ENCODE data around the gene ACTL10.

Gene ACTL10

DNA sequence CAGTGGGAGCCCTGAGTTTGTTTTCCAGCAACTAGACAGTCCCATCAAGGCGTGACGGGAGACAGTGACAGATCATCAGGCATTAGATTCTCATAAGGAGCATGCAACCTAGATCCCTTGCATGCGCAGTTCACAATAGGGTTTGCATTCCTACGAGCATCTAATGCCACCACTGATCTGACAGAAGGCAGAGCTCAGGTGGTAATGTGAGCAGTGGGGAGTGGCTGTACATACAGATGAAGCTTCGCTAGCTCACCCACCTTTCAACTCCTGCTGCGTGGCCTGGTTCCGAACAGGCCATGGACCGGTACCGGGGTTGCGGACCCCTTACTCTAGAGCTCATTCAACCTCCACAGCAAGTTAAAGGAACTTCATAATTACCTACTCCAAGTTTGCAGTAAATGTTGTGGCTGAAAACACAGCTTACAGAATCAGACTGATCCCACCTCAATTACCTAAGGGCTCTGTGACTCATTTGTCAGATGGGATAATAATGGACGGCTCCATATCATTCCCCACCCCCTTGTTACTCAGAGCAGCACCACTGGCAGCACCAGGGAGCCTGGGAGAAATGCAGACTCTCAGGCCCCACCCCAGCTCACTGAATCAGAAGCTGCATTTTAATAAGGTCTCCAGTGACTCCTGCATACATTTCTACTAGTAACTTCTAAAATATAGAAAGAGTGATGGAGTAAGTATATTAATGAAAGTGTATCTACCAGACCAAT lies 37.6 kb downstream of the ACTL10 start:
- H3K27ac ChIP-seq, result no peak overlapping the region
- TF ChIP-seq, protein P1, sequence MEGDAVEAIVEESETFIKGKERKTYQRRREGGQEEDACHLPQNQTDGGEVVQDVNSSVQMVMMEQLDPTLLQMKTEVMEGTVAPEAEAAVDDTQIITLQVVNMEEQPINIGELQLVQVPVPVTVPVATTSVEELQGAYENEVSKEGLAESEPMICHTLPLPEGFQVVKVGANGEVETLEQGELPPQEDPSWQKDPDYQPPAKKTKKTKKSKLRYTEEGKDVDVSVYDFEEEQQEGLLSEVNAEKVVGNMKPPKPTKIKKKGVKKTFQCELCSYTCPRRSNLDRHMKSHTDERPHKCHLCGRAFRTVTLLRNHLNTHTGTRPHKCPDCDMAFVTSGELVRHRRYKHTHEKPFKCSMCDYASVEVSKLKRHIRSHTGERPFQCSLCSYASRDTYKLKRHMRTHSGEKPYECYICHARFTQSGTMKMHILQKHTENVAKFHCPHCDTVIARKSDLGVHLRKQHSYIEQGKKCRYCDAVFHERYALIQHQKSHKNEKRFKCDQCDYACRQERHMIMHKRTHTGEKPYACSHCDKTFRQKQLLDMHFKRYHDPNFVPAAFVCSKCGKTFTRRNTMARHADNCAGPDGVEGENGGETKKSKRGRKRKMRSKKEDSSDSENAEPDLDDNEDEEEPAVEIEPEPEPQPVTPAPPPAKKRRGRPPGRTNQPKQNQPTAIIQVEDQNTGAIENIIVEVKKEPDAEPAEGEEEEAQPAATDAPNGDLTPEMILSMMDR (conservative IDR thresholded peaks at IDR 0.05), result no peak
- TF ChIP-seq ZFX (IDR thresholded peaks at IDR 0.05), result no peak

DNA sequence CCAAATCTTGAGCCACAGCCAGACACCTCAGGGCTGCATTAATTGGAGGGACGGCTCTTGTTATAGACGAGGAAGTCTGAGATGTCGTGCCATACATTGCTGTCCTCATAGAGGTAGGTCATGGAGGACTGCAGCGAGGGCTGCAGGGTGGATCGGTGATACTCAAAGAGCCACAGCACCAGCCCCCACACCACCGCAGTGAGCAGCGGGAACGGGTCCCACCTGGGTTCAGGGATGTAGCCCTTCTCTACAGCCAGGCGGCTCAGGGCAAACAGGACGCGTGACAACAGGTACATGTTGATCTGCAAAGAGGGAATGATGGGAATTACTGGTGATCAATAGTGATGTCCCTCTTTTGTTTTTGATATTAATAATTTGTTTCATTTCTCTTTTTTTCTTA lies 40.9 kb downstream of the ACTL10 start:
- no peak overlapping the region for H3K27ac ChIP-seq
- TF ChIP-seq, protein P1 (conservative IDR thresholded peaks at IDR 0.05), result no peak
- TF ChIP-seq ZFX (IDR thresholded peaks at IDR 0.05), result no peak

GRCh38 chr20:33709398-33709797 lies 42.7 kb downstream of the ACTL10 start:
- no peak overlapping the region for H3K27ac ChIP-seq
- no peak for TF ChIP-seq ZFX (IDR thresholded peaks at IDR 0.05)
- TF ChIP-seq, protein P1 (conservative IDR thresholded peaks at IDR 0.05), result no peak

- TF ChIP-seq, protein P1 (conservative IDR thresholded peaks at IDR 0.05), result no peak
- no peak overlapping the region for H3K27ac ChIP-seq
Measured at GRCh38 chr20:33709905-33710541, 43.3 kb downstream of the ACTL10 start.

- TF ChIP-seq, protein P1 (conservative IDR thresholded peaks at IDR 0.05), result no peak
- no peak for TF ChIP-seq ZFX (IDR thresholded peaks at IDR 0.05)
- H3K27ac ChIP-seq, result no peak overlapping the region
Measured at GRCh38 chr20:33710681-33711445, 44.1 kb downstream of the ACTL10 start.

- no peak overlapping the region for H3K27ac ChIP-seq
- TF ChIP-seq ZFX (IDR thresholded peaks at IDR 0.05), result no peak
- TF ChIP-seq, protein P1 (conservative IDR thresholded peaks at IDR 0.05), result no peak
Measured at GRCh38 chr20:33711446-33711738, 44.6 kb downstream of the ACTL10 start.

DNA sequence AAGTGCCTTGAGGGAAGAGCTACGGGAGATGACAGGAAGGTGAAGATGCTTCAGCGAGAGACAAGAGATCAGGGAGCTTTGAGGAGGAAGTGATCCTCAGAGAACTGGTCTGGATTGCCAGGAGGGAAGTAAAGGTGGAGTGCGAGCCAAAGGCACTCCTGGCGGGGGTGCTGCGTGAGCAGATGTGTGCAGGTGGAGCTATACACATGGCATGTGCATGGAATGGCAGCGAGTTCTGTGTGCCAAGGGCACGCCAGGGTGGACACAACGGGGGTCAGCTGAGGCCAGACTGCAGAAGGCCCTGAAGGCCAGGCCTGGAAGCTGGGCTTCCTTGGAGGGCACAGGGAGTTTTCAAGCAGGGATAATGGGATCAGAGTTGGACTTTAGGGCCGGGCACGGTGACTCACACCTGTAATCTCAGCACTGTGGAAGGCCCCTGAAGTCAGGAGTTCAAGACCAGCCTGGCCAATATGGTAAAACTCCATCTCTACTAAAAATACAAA lies 47.2 kb downstream of the ACTL10 start:
- TF ChIP-seq, protein P1 (conservative IDR thresholded peaks at IDR 0.05), result no peak
- TF ChIP-seq ZFX (IDR thresholded peaks at IDR 0.05), result no peak
- no peak overlapping the region for H3K27ac ChIP-seq

All from C4-2B (cell line).